Body of pancreas (tissue), 4 donors: ENCODE results near the gene CST8. TPM values are rescaled to one million over a fixed set of nuclear protein-coding genes. Genes with fewer than 3 reads are reported as not detected.

Experiments
- ATAC-seq: fragments of 150-250 bp; one replicate; pipeline ENCODE4 v1.9.1; 2016
- DNase-seq, 4 donors: peaks; one replicate each; pipeline ENCODE4 v3.0.0-alpha.2; 2019
- H3K27ac ChIP-seq, 4 donors: fragments of 200-600 bp; sonication (generic); 1 replicate in 3 of 4; 2 replicates in 1 of 4; pipeline versions ENCODE4 v1.5.1 to v1.6.1; 2016 to 2019; ENCODE audit warnings: mild to moderate bottlenecking in 1 of 4, mixed read lengths in 1 of 4, moderate library complexity in 1 of 4
- H3K27me3 ChIP-seq, 2 donors: fragments of 200-600 bp; sonication (generic); one replicate each; pipeline ENCODE4 v1.6.0; 2016; ENCODE audit warnings: mild to moderate bottlenecking in 1 of 2
- H3K36me3 ChIP-seq, 2 donors: fragments of 200-600 bp; sonication (generic); replicated peaks in 1 of 2; 2 replicates each; pipeline ENCODE4 v1.5.1; 2016; ENCODE audit warnings: low read depth in 2 of 2; ENCODE audit not compliant: insufficient read depth in 1 of 2
- H3K4me1 ChIP-seq: fragments of 200-600 bp; sonication (generic); one replicate; pipeline ENCODE4 v1.6.0; 2016
- H3K4me3 ChIP-seq, 2 donors: fragments of 200-600 bp; sonication (generic); 1 replicate in 1 of 2; 2 replicates in 1 of 2; pipeline ENCODE4 v1.5.1; 2016 to 2019
- H3K9me3 ChIP-seq, 3 donors: fragments of 200-600 bp; sonication (generic); 1 replicate in 2 of 3; 2 replicates in 1 of 3; pipeline ENCODE4 v1.5.1; 2016
- CTCF ChIP-seq, 7 experiments: fragments of 450-650 bp in 4 of 7; fragments of 200-600 bp in 3 of 7; sonication (generic) in 3 of 7; IDR thresholded peaks; one replicate each; pipeline ENCODE4 v1.5.1; 2016 to 2019; ENCODE audit warnings: antibody characterized with exemption in 7 of 7
- POLR2A ChIP-seq, 3 donors: fragments of 450-650 bp; IDR thresholded peaks; one replicate each; pipeline ENCODE4 v1.6.1; 2016; ENCODE audit warnings: antibody characterized with exemption in 3 of 3, mild to moderate bottlenecking in 2 of 3
- WGBS, 2 donors: methylation state at CpG; one replicate each; pipeline ENCODE4 v1.1.5; 2017; 5-methylcytosine and 5-hydroxymethylcytosine counted together
- intact Hi-C: fragments of 100-400 bp; cut with DNase I; formaldehyde crosslinking; loops from one replicate; pipeline ENCODE4 v1.15.1; 2023
- total RNA-seq, 2 donors: library from RNA; depleted of rRNA; stranded (reverse); fragments of >200 nt; gene quantifications; one replicate each; pipeline ENCODE4 v1.1.0, GENCODE V29; 2016

The CST8 gene
- total RNA-seq, 2 donors from 2014 or later = not detected

GRCh38 chr20:23509247-23509913 lies 18.5 kb downstream of the CST8 start:
- intact Hi-C loops = no loop called here
- 56 to 77% methylated on average over 7 to 10 of the region's 10 CpGs for WGBS, 2 donors
- no peak for DNase-seq
- Histone ChIP-seq H3K9me3 (no peaks in the 10 kb centered on the region), H3K4me1 (no peaks in the 10 kb centered on the region), H3K4me3 (no peak overlapping the region), H3K36me3 (no peaks in the 10 kb centered on the region), H3K27me3 (no peaks in the 10 kb centered on the region), H3K27ac (no peak overlapping the region)
- ATAC-seq = no peak
- no peak for TF ChIP-seq POLR2A (IDR thresholded peaks at IDR 0.05)
- TF ChIP-seq CTCF (IDR thresholded peaks at IDR 0.05) = no peak

GRCh38 chr20:23510000-23510590 lies 19.2 kb downstream of the CST8 start:
- no peak for TF ChIP-seq CTCF (IDR thresholded peaks at IDR 0.05)
- ATAC-seq (no peak), DNase-seq (no peak)
- WGBS, 2 donors = 71 to 98% methylated on average over 4 to 12 of the region's 12 CpGs
- no peaks in the 10 kb centered on the region for H3K9me3 ChIP-seq
- no peak overlapping the region for H3K27ac ChIP-seq
- no peaks in the 10 kb centered on the region for H3K27me3 ChIP-seq
- H3K4me1 ChIP-seq = no peaks in the 10 kb centered on the region
- intact Hi-C loops = no loop called here
- no peak overlapping the region for H3K4me3 ChIP-seq
- H3K36me3 ChIP-seq = no peaks in the 10 kb centered on the region

- Histone ChIP-seq H3K4me3 (no peak overlapping the region), H3K36me3 (no peaks in the 10 kb centered on the region), H3K27ac (no peak overlapping the region), H3K4me1 (no peaks in the 10 kb centered on the region), H3K9me3 (no peaks in the 10 kb centered on the region), H3K27me3 (no peaks in the 10 kb centered on the region)
- ATAC-seq = no peak
- no peak for DNase-seq
- TF ChIP-seq POLR2A (IDR thresholded peaks at IDR 0.05) (no peak), CTCF (IDR thresholded peaks at IDR 0.05) (no peak)
- intact Hi-C loops = no loop called here
Observed at GRCh38 chr20:23513164-23513563, 22.2 kb downstream of the CST8 start.

GRCh38 chr20:23514848-23515247 lies 23.9 kb downstream of the CST8 start:
- no peaks in the 10 kb centered on the region for H3K9me3 ChIP-seq
- no peaks in the 10 kb centered on the region for H3K4me1 ChIP-seq
- no peaks in the 10 kb centered on the region for H3K36me3 ChIP-seq
- H3K4me3 ChIP-seq = no peak overlapping the region
- 52 to 56% methylated on average over 1 of the region's 1 CpG for WGBS, 2 donors
- TF ChIP-seq POLR2A (IDR thresholded peaks at IDR 0.05) (no peak), CTCF (IDR thresholded peaks at IDR 0.05) (no peak)
- ATAC-seq (no peak), DNase-seq (no peak)
- no peak overlapping the region for H3K27ac ChIP-seq
- no peaks in the 10 kb centered on the region for H3K27me3 ChIP-seq
- intact Hi-C loops = no loop called here
